Stomach (tissue), 4 donors: Measurements from ENCODE around the gene GALR3.

Experiments used
- CTCF ChIP-seq, 7 experiments: fragments of 450-650 bp in 4 of 7; fragments of 200-600 bp in 3 of 7; sonication (generic) in 3 of 7; IDR thresholded peaks; one replicate each; pipeline ENCODE4 v1.5.1; 2016 to 2019; ENCODE audit warnings: antibody characterized with exemption in 7 of 7, control low read depth in 2 of 7, mild to moderate bottlenecking in 1 of 7
- EP300 ChIP-seq: sonication (generic); formaldehyde crosslinking; IDR thresholded peaks from one replicate; pipeline ENCODE4 v1.6.1; 2017; ENCODE audit warnings: antibody characterized with exemption
- POLR2A ChIP-seq, 4 donors: fragments of 450-650 bp; IDR thresholded peaks; one replicate each; pipeline ENCODE4 v1.6.1; 2016; ENCODE audit warnings: antibody characterized with exemption in 4 of 4, control low read depth in 2 of 4, mild to moderate bottlenecking in 1 of 4, moderate library complexity in 1 of 4

- no peak for TF ChIP-seq POLR2A (IDR thresholded peaks at IDR 0.05)
- no peak for TF ChIP-seq CTCF (IDR thresholded peaks at IDR 0.05)
- no peak for TF ChIP-seq EP300
These were observed 41.6 kb upstream of the GALR3 start for GRCh38 chr22:37781434-37782059.
